ENCODE data around the gene DAD1.
A peak's percentile ranks its signal among the peaks of the same experiment; 100 is the strongest.
"Not testable (repeated sequence)": the region's sequence is repeated elsewhere in the genome, so short reads cannot be mapped to it uniquely, and the experiment has no call there.

DAD1 gene

DNA sequence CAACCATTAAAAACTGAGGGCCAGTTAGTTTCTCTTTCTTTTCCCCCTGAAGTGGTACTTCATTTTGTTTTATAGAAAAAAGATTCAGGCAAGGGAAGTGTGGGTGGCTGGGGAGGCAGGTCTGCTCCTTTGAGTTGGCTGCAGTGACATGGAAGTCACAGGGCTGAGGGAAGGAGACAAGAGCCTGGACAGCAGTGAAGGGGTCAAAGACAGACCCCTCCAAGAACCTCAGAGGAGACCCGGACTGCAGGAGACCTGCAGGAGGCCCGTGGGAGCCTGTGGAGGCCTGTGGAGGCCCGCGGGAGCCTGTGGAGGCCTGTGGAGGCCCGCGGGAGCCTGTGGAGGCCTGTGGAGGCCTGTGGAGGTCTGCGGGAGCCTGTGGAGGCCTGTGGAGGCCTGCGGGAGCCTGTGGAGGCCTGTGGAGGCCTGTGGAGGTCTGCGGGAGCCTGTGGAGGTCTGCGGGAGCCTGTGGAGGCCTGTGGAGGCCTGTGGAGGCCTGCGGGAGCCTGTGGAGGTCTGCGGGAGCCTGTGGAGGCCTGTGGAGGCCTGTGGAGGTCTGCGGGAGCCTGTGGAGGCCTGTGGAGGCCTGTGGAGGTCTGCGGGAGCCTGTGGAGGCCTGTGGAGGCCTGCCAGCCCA, 35.0 kb downstream of the DAD1 start:
- not testable (repeated sequence) for H2BK15ac ChIP-seq (replicated peaks; ENCODE audit: low read depth); H3K79me1 ChIP-seq (ENCODE audit: low read length); H4K8ac ChIP-seq (ENCODE audit: low read depth, low read length); H2AK5ac ChIP-seq (ENCODE audit: low read length); H2BK120ac ChIP-seq (ENCODE audit: low read depth, low read length); H2BK5ac ChIP-seq (ENCODE audit: low read length); H3K4me1 ChIP-seq (ENCODE audit: control insufficient read depth, low read depth, low read length); H3K79me2 ChIP-seq (ENCODE audit: control insufficient read depth, insufficient read depth, low read length); H3K27me3 ChIP-seq (ENCODE audit: insufficient read depth, low read length, poor library complexity); H3K4me3 ChIP-seq (ENCODE audit: low read length); H3K23ac ChIP-seq (ENCODE audit: low read length); H3K27ac ChIP-seq (ENCODE audit: low read depth, low read length); H4K5ac ChIP-seq (ENCODE audit: low read length); DNase-seq; H3K4me2 ChIP-seq (ENCODE audit: low read length); H3K9ac ChIP-seq (ENCODE audit: low read length); H3K18ac ChIP-seq (ENCODE audit: low read length); H3K36me3 ChIP-seq (ENCODE audit: control insufficient read depth, insufficient read depth, low read length); H3K56ac ChIP-seq (ENCODE audit: low read length); H3K4ac ChIP-seq (ENCODE audit: low read depth, low read length)
- WGBS (ENCODE audit: extremely low coverage, insufficient coverage, low lambda C conversion rate): no CpG with 5 or more reads among the region's 14 CpGs

DNA sequence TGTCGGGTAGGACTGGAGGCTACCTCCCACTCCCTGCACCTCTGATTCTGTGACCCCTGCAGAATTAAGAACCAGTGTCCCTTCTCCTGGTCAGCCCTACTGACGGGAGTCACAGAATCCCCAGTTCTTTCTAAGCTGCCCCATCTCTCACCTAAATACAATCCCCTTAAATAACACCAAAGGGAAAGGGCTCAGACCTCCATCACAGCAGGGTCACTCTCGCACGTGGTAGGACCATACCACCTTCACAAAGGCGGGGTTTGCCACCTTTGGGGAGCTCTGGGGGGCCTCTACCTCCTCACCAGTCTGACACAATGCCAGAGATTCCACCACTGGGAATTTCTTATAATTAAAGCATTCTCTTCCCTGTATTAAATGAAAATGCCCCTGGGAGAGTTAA, 35.6 kb downstream of the DAD1 start:
- Histone ChIP-seq H3K79me2 (ENCODE audit: control insufficient read depth, insufficient read depth, low read length) (no peaks in the 10 kb centered on the region), H3K79me1 (ENCODE audit: low read length) (no peaks in the 10 kb centered on the region), H3K18ac (ENCODE audit: low read length) (no peak overlapping the region), H3K27ac (ENCODE audit: low read depth, low read length) (no peak overlapping the region), H3K23ac (ENCODE audit: low read length) (no peak overlapping the region), H3K36me3 (ENCODE audit: control insufficient read depth, insufficient read depth, low read length) (no peaks in the 10 kb centered on the region), H3K4me3 (ENCODE audit: low read length) (no peak overlapping the region), H2BK5ac (ENCODE audit: low read length) (no peak overlapping the region), H3K56ac (ENCODE audit: low read length) (no peak overlapping the region), H3K4me1 (ENCODE audit: control insufficient read depth, low read depth, low read length) (peaks cover 6% of the 10 kb centered on the region), H2BK15ac (replicated peaks; ENCODE audit: low read depth) (no peak overlapping the region), H2AK5ac (ENCODE audit: low read length) (no peak overlapping the region), H3K4ac (ENCODE audit: low read depth, low read length) (no peak overlapping the region), H4K5ac (ENCODE audit: low read length) (no peak overlapping the region), H4K8ac (ENCODE audit: low read depth, low read length) (no peak overlapping the region), H3K27me3 (ENCODE audit: insufficient read depth, low read length, poor library complexity) (no peaks in the 10 kb centered on the region), H2BK120ac (ENCODE audit: low read depth, low read length) (no peak overlapping the region), H3K4me2 (ENCODE audit: low read length) (no peak overlapping the region), H3K9ac (ENCODE audit: low read length) (no peak overlapping the region)
- no CpG with 5 or more reads among the region's 5 CpGs for WGBS (ENCODE audit: extremely low coverage, insufficient coverage, low lambda C conversion rate)
- no peak for DNase-seq

DNA sequence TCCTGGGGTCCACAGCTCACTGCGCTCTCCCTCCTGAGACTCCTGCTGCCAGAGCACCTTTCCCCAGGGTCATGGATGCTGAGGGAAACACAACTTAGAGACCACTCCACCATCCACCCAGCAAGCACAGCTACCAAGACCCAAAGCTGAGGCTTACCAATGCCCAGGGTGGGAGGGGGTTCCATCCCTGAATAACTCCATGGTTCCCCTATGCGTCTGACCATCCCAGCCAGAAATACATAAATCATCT, 36.3 kb downstream of the DAD1 start:
- no peak overlapping the region for H3K23ac ChIP-seq (ENCODE audit: low read length)
- H3K79me2 ChIP-seq (ENCODE audit: control insufficient read depth, insufficient read depth, low read length): no peaks in the 10 kb centered on the region
- WGBS (ENCODE audit: extremely low coverage, insufficient coverage, low lambda C conversion rate): no CpG with 5 or more reads among the region's 2 CpGs
- H3K4me1 ChIP-seq (ENCODE audit: control insufficient read depth, low read depth, low read length): peaks cover 6% of the 10 kb centered on the region
- no peak overlapping the region for H2BK5ac ChIP-seq (ENCODE audit: low read length)
- H3K4me3 ChIP-seq (ENCODE audit: low read length): no peak overlapping the region
- H3K36me3 ChIP-seq (ENCODE audit: control insufficient read depth, insufficient read depth, low read length): no peaks in the 10 kb centered on the region
- no peak overlapping the region for H4K8ac ChIP-seq (ENCODE audit: low read depth, low read length)
- H3K9ac ChIP-seq (ENCODE audit: low read length): no peak overlapping the region
- no peaks in the 10 kb centered on the region for H3K79me1 ChIP-seq (ENCODE audit: low read length)
- H3K4ac ChIP-seq (ENCODE audit: low read depth, low read length): no peak overlapping the region
- H3K4me2 ChIP-seq (ENCODE audit: low read length): no peak overlapping the region
- no peak overlapping the region for H2AK5ac ChIP-seq (ENCODE audit: low read length)
- H3K56ac ChIP-seq (ENCODE audit: low read length): peak overlapping the region; percentile 40
- H3K27ac ChIP-seq (ENCODE audit: low read depth, low read length): no peak overlapping the region
- H3K18ac ChIP-seq (ENCODE audit: low read length): no peak overlapping the region
- no peak overlapping the region for H2BK120ac ChIP-seq (ENCODE audit: low read depth, low read length)
- H3K27me3 ChIP-seq (ENCODE audit: insufficient read depth, low read length, poor library complexity): no peaks in the 10 kb centered on the region
- no peak overlapping the region for H2BK15ac ChIP-seq (replicated peaks; ENCODE audit: low read depth)
- no peak overlapping the region for H4K5ac ChIP-seq (ENCODE audit: low read length)
- no peak for DNase-seq

DNA sequence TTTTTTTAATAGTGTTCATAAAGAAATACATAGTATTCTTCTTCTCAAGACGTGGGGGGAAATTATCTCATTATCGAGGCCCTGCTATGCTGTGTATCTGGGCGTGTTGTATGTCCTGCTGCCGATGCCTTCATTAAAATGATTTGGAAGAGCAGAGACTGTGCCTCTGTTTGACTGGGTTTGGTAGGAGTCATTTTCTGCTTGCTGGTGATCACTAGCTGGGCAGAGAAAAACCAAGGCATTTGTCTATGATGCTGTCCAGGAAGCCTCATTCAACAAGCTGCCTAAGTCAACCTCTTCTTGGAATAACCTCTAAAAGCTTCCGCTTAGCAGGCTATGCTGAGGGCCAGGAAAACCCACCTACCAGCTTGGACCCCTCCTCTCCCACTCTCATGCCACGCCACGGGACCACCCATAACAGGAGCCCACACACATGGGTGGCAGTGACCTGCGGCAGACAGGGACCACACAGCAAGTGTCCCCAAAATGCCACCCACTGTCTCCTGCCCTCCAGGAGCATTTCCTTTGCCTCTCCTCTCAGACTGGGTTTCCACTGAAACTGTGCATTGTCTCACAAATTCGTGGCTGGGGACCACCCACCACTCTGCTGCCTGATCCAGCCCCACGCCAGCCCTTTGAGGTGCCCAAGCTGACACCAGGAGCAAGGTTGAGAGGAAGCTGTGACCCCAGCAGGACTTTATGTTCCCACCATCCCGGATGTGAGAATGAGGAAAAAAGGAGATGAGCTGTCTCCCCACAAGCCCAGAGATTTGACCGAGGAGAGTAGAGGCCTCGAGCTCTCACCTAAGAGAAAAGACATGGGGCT, 36.8 kb downstream of the DAD1 start:
- H3K4me1 ChIP-seq (ENCODE audit: control insufficient read depth, low read depth, low read length): peaks cover 6% of the 10 kb centered on the region
- no peak overlapping the region for H3K4ac ChIP-seq (ENCODE audit: low read depth, low read length)
- H2BK5ac ChIP-seq (ENCODE audit: low read length): no peak overlapping the region
- H2AK5ac ChIP-seq (ENCODE audit: low read length): peak overlapping the region; percentile 56
- no peak overlapping the region for H4K5ac ChIP-seq (ENCODE audit: low read length)
- no peak overlapping the region for H2BK15ac ChIP-seq (replicated peaks; ENCODE audit: low read depth)
- H3K9ac ChIP-seq (ENCODE audit: low read length): no peak overlapping the region
- no peaks in the 10 kb centered on the region for H3K36me3 ChIP-seq (ENCODE audit: control insufficient read depth, insufficient read depth, low read length)
- H3K23ac ChIP-seq (ENCODE audit: low read length): no peak overlapping the region
- WGBS (ENCODE audit: extremely low coverage, insufficient coverage, low lambda C conversion rate): no CpG with 5 or more reads among the region's 13 CpGs
- H3K56ac ChIP-seq (ENCODE audit: low read length): peak overlapping the region; percentile 40
- no peak overlapping the region for H3K4me2 ChIP-seq (ENCODE audit: low read length)
- no peak overlapping the region for H3K27ac ChIP-seq (ENCODE audit: low read depth, low read length)
- H4K8ac ChIP-seq (ENCODE audit: low read depth, low read length): no peak overlapping the region
- no peaks in the 10 kb centered on the region for H3K27me3 ChIP-seq (ENCODE audit: insufficient read depth, low read length, poor library complexity)
- H3K4me3 ChIP-seq (ENCODE audit: low read length): no peak overlapping the region
- no peak overlapping the region for H3K18ac ChIP-seq (ENCODE audit: low read length)
- no peaks in the 10 kb centered on the region for H3K79me1 ChIP-seq (ENCODE audit: low read length)
- DNase-seq: no peak
- no peaks in the 10 kb centered on the region for H3K79me2 ChIP-seq (ENCODE audit: control insufficient read depth, insufficient read depth, low read length)
- H2BK120ac ChIP-seq (ENCODE audit: low read depth, low read length): no peak overlapping the region

DNA sequence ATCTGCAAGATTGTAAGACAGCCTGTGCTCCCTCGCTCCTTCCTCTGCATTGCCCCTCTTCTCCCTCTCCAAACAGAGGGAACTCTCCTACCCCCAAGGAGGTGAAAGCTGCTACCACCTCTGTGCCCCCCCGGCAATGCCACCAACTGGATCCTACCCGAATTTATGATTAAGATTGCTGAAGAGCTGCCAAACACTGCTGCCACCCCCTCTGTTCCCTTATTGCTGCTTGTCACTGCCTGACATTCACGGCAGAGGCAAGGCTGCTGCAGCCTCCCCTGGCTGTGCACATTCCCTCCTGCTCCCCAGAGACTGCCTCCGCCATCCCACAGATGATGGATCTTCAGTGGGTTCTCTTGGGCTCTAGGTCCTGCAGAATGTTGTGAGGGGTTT, 37.4 kb downstream of the DAD1 start:
- Histone ChIP-seq H3K79me2 (ENCODE audit: control insufficient read depth, insufficient read depth, low read length) (no peaks in the 10 kb centered on the region), H3K27me3 (ENCODE audit: insufficient read depth, low read length, poor library complexity) (no peaks in the 10 kb centered on the region), H3K4ac (ENCODE audit: low read depth, low read length) (no peak overlapping the region), H3K4me3 (ENCODE audit: low read length) (no peak overlapping the region), H4K5ac (ENCODE audit: low read length) (no peak overlapping the region), H2BK5ac (ENCODE audit: low read length) (no peak overlapping the region), H3K4me2 (ENCODE audit: low read length) (no peak overlapping the region), H3K4me1 (ENCODE audit: control insufficient read depth, low read depth, low read length) (peaks cover 9% of the 10 kb centered on the region), H3K23ac (ENCODE audit: low read length) (no peak overlapping the region), H3K9ac (ENCODE audit: low read length) (no peak overlapping the region), H3K56ac (ENCODE audit: low read length) (peak overlapping the region; percentile 28), H2AK5ac (ENCODE audit: low read length) (no peak overlapping the region), H2BK15ac (replicated peaks; ENCODE audit: low read depth) (no peak overlapping the region), H3K36me3 (ENCODE audit: control insufficient read depth, insufficient read depth, low read length) (no peaks in the 10 kb centered on the region), H2BK120ac (ENCODE audit: low read depth, low read length) (no peak overlapping the region), H3K18ac (ENCODE audit: low read length) (no peak overlapping the region), H4K8ac (ENCODE audit: low read depth, low read length) (no peak overlapping the region), H3K79me1 (ENCODE audit: low read length) (no peaks in the 10 kb centered on the region), H3K27ac (ENCODE audit: low read depth, low read length) (no peak overlapping the region)
- DNase-seq: no peak
- WGBS (ENCODE audit: extremely low coverage, insufficient coverage, low lambda C conversion rate): no CpG with 5 or more reads among the region's 5 CpGs
